Neural cell (in vitro differentiated cells): Measurements from ENCODE around the gene EML6. TPM values are rescaled to one million over a fixed set of nuclear protein-coding genes. Genes with fewer than 3 reads are reported as not detected.

ENCODE experiments used
- H2AFZ ChIP-seq: fragments of 200-600, 300-800 bp; sonication (generic), shearing (Covaris generic); 2 replicates; pipeline ENCODE4 v1.6.0; 2014; ENCODE audit warnings: low read depth, mild to moderate bottlenecking, antibody characterized with exemption, low read length, moderate library complexity
- H3F3A ChIP-seq: fragments of 200-600 bp; shearing (Covaris generic); 2 replicates; pipeline ENCODE4 v1.6.1; 2016; ENCODE audit warnings: mild to moderate bottlenecking, moderate library complexity, mixed read lengths, antibody characterized with exemption, low read length; ENCODE audit not compliant: insufficient read depth, poor library complexity, severe bottlenecking
- H3K27ac ChIP-seq: fragments of 200-600, 300-800 bp; sonication (generic), shearing (Covaris generic); 2 replicates; pipeline ENCODE4 v1.5.1; 2014; ENCODE audit warnings: mild to moderate bottlenecking, low read length, moderate library complexity
- H3K27me3 ChIP-seq: fragments of 300-800, 200-600 bp; sonication (generic), shearing (Covaris generic); 2 replicates; pipeline ENCODE4 v1.6.0; 2014; ENCODE audit warnings: mild to moderate bottlenecking, low read depth, low read length, moderate library complexity; ENCODE audit not compliant: insufficient read depth
- H3K36me3 ChIP-seq: fragments of 300-800, 200-600 bp; sonication (generic), shearing (Covaris generic); 2 replicates; pipeline ENCODE4 v1.5.1; 2014; ENCODE audit warnings: mild to moderate bottlenecking, antibody characterized with exemption, low read length, moderate library complexity; ENCODE audit not compliant: insufficient read depth
- H3K4me2 ChIP-seq: fragments of 300-800, 200-600 bp; sonication (generic), shearing (Covaris generic); 2 replicates; pipeline ENCODE4 v1.6.0; 2014; ENCODE audit warnings: mild to moderate bottlenecking, low read length
- H3K4me3 ChIP-seq: fragments of 300-800, 200-600 bp; sonication (generic), shearing (Covaris generic); 2 replicates; pipeline ENCODE4 v1.5.1; 2014; ENCODE audit warnings: mild to moderate bottlenecking, low read length, moderate library complexity
- H3K79me2 ChIP-seq: fragments of 200-600 bp; shearing (Covaris generic); replicated peaks from 2 replicates; pipeline ENCODE4 v1.6.0; 2014; ENCODE audit warnings: mild to moderate bottlenecking, low read length, moderate library complexity; ENCODE audit not compliant: insufficient read depth
- H3K9ac ChIP-seq: fragments of 300-800, 200-600 bp; sonication (generic), shearing (Covaris generic); 2 replicates; pipeline ENCODE4 v1.6.1; 2016; ENCODE audit warnings: mild to moderate bottlenecking, low read length, mixed read lengths
- H3K9me2 ChIP-seq: fragments of 200-600 bp; shearing (Covaris generic); 2 replicates; pipeline ENCODE4 v1.6.1; 2016; ENCODE audit warnings: mild to moderate bottlenecking, low read length, mixed read lengths; ENCODE audit not compliant: insufficient read depth
- H3K9me3 ChIP-seq: fragments of 200-600, 300-800 bp; sonication (generic), shearing (Covaris generic); 2 replicates; pipeline ENCODE4 v1.6.1; 2016; ENCODE audit warnings: mild to moderate bottlenecking, mixed run types, low read length, moderate library complexity, mixed read lengths
- H4K20me1 ChIP-seq: fragments of 200-600 bp; shearing (Covaris generic); 2 replicates; pipeline ENCODE4 v1.6.1; 2016; ENCODE audit warnings: mild to moderate bottlenecking, mixed run types; ENCODE audit not compliant: insufficient read depth
- CTCF ChIP-seq: fragments of 450-650 bp; IDR thresholded peaks from 2 replicates; pipeline ENCODE4 v1.5.1; 2014; ENCODE audit warnings: antibody characterized with exemption, mild to moderate bottlenecking, moderate library complexity; ENCODE audit not compliant: poor library complexity, severe bottlenecking
- EP300 ChIP-seq: fragments of 450-650 bp; conservative IDR thresholded peaks from 2 replicates; pipeline ENCODE4 v1.6.1; 2014; ENCODE audit warnings: antibody characterized with exemption, mild to moderate bottlenecking, moderate library complexity; ENCODE audit not compliant: poor library complexity, severe bottlenecking
- EZH2 ChIP-seq: fragments of 200-600, 300-800 bp; shearing (Covaris generic), sonication (generic); IDR thresholded peaks from 2 replicates; pipeline ENCODE4 v1.6.1; 2014; ENCODE audit warnings: antibody characterized with exemption, low read length, borderline replicate concordance, mild to moderate bottlenecking; ENCODE audit not compliant: insufficient read depth, poor library complexity, severe bottlenecking
- MXI1 ChIP-seq: fragments of 450-650 bp; conservative IDR thresholded peaks from 2 replicates; pipeline ENCODE4 v1.6.1; 2014; ENCODE audit warnings: antibody characterized with exemption, mild to moderate bottlenecking; ENCODE audit not compliant: poor library complexity, severe bottlenecking
- POLR2AphosphoS5 ChIP-seq: IDR thresholded peaks from 2 replicates; pipeline ENCODE4 v1.6.1; 2012
- RAD21 ChIP-seq: fragments of 450-650 bp; conservative IDR thresholded peaks from 2 replicates; pipeline ENCODE4 v1.6.1; 2014; ENCODE audit warnings: antibody characterized with exemption, mild to moderate bottlenecking, moderate library complexity
- REST ChIP-seq: IDR thresholded peaks from 2 replicates; pipeline ENCODE4 v1.6.1; 2012; ENCODE audit warnings: borderline replicate concordance
- SMC3 ChIP-seq: fragments of 450-650 bp; conservative IDR thresholded peaks from 2 replicates; pipeline ENCODE4 v1.6.1; 2014; ENCODE audit warnings: antibody characterized with exemption, mild to moderate bottlenecking, moderate library complexity; ENCODE audit not compliant: poor library complexity
- TAF1 ChIP-seq: IDR thresholded peaks from 2 replicates; pipeline ENCODE4 v1.6.1; 2012; ENCODE audit warnings: low read depth
- polyA plus RNA-seq: library from polyadenylated mRNA; depleted of rRNA; stranded (reverse); fragments of >200 nt; gene quantifications from 2 replicates; pipeline ENCODE4 v1.2.3, GENCODE V29; 2014

The EML6 gene
- polyA plus RNA-seq, 1 donor from 2014 or later: 13.4 TPM

- H4K20me1 ChIP-seq: no peaks in the 10 kb centered on the region
- H3K9ac ChIP-seq: no peak overlapping the region
- H3K9me2 ChIP-seq: no peaks in the 10 kb centered on the region
- H3F3A ChIP-seq: no peaks in the 10 kb centered on the region
- TF ChIP-seq POLR2AphosphoS5: no peak
- no peak for TF ChIP-seq RAD21
- TF ChIP-seq MXI1: no peak
- H2AFZ ChIP-seq: no peak overlapping the region
- H3K36me3 ChIP-seq: no peaks in the 10 kb centered on the region
- no peak overlapping the region for H3K4me3 ChIP-seq
- no peaks in the 10 kb centered on the region for H3K9me3 ChIP-seq
- no peaks in the 10 kb centered on the region for H3K27me3 ChIP-seq
- H3K27ac ChIP-seq: no peak overlapping the region
- no peak overlapping the region for H3K4me2 ChIP-seq
- H3K79me2 ChIP-seq: no peaks in the 10 kb centered on the region
These were observed 108.0 kb downstream of the EML6 start for GRCh38 chr2:54831480-54831879.

- Histone ChIP-seq H3K9me2 (no peaks in the 10 kb centered on the region), H3K4me2 (no peak overlapping the region), H4K20me1 (no peaks in the 10 kb centered on the region), H3K4me3 (no peak overlapping the region), H2AFZ (no peak overlapping the region), H3K36me3 (no peaks in the 10 kb centered on the region), H3K27ac (no peak overlapping the region), H3K9me3 (no peaks in the 10 kb centered on the region), H3K27me3 (no peaks in the 10 kb centered on the region), H3F3A (no peaks in the 10 kb centered on the region), H3K79me2 (no peaks in the 10 kb centered on the region), H3K9ac (no peak overlapping the region)
- TF ChIP-seq CTCF (no peak), EP300 (no peak), EZH2 (no peak), POLR2AphosphoS5 (no peak), TAF1 (no peak), MXI1 (no peak), RAD21 (no peak), SMC3 (no peak), REST (no peak)
These were observed 111.3 kb downstream of the EML6 start for GRCh38 chr2:54834721-54835120.

GRCh38 chr2:54836477-54836876 is 113.0 kb downstream of the EML6 start:
- Histone ChIP-seq H3K27ac (no peak overlapping the region), H3K36me3 (no peaks in the 10 kb centered on the region), H4K20me1 (no peaks in the 10 kb centered on the region), H3K9me2 (no peaks in the 10 kb centered on the region), H2AFZ (no peak overlapping the region), H3K9ac (no peak overlapping the region), H3K27me3 (no peaks in the 10 kb centered on the region), H3K79me2 (no peaks in the 10 kb centered on the region), H3K4me2 (no peak overlapping the region), H3K4me3 (no peak overlapping the region), H3F3A (no peaks in the 10 kb centered on the region), H3K9me3 (no peaks in the 10 kb centered on the region)
- no peak for TF ChIP-seq POLR2AphosphoS5
- no peak for TF ChIP-seq EZH2
- TF ChIP-seq REST: no peak
- no peak for TF ChIP-seq TAF1
- TF ChIP-seq CTCF: no peak
- no peak for TF ChIP-seq EP300
- TF ChIP-seq RAD21: no peak
- no peak for TF ChIP-seq MXI1
- no peak for TF ChIP-seq SMC3
